GM18870 (cell line): ENCODE results near the gene RNU7-1.

Source experiments
- ATAC-seq: cut with Tn5 transposase; IDR thresholded peaks from one replicate; pipeline ENCODE4 v1.9.1; 2021; ENCODE audit warnings: moderate library complexity; ENCODE audit not compliant: unreplicated experiment

RNU7-1 gene

GRCh38 chr12:6936636-6937480 is 6.8 kb upstream of the RNU7-1 start:
- no peak for ATAC-seq

- peak; percentile 71 for ATAC-seq
Measured at GRCh38 chr12:6937481-6938352, 5.9 kb upstream of the RNU7-1 start.

- ATAC-seq, result no peak
Measured at GRCh38 chr12:6938353-6939190, 5.0 kb upstream of the RNU7-1 start.

GRCh38 chr12:6939191-6939540 is 4.5 kb upstream of the RNU7-1 start:
- no peak for ATAC-seq

- ATAC-seq, result no peak
Measured at GRCh38 chr12:6941267-6941666, 2.3 kb upstream of the RNU7-1 start.

- no peak for ATAC-seq
Measured at GRCh38 chr12:6941782-6942181, 1.8 kb upstream of the RNU7-1 start.

- ATAC-seq, result no peak
Measured at GRCh38 chr12:6942331-6942665, 1.3 kb upstream of the RNU7-1 start.

GRCh38 chr12:6943389-6943721 is 261 bp upstream of the RNU7-1 start:
- peak; percentile 28 for ATAC-seq

- ATAC-seq, result peak; percentile 25
Measured at GRCh38 chr12:6944381-6945186, 968 bp downstream of the RNU7-1 start.

GRCh38 chr12:6945613-6946012 is 2.0 kb downstream of the RNU7-1 start:
- no peak for ATAC-seq

GRCh38 chr12:6946033-6946919 is 2.7 kb downstream of the RNU7-1 start:
- ATAC-seq, result peak; percentile 18

GRCh38 chr12:6946920-6947374 is 3.3 kb downstream of the RNU7-1 start:
- ATAC-seq, result no peak

GRCh38 chr12:6947615-6948014 is 4.0 kb downstream of the RNU7-1 start:
- no peak for ATAC-seq

- no peak for ATAC-seq
Measured at GRCh38 chr12:6948873-6949594, 5.4 kb downstream of the RNU7-1 start.

- ATAC-seq, result no peak
Measured at GRCh38 chr12:6950401-6950801, 6.8 kb downstream of the RNU7-1 start.

GRCh38 chr12:6950811-6951540 is 7.4 kb downstream of the RNU7-1 start, which contains the start of gene PTPN6:
TSS of gene PTPN6 (plus strand) at chr12:6951356. CDS start at chr12:6951513, 157 bp downstream.
- ATAC-seq, result no peak

- ATAC-seq, result no peak
Measured at GRCh38 chr12:6951551-6952120, 8.0 kb downstream of the RNU7-1 start.
